Measurements from ENCODE around the gene FEZ2. TPM values are rescaled to one million over a fixed set of nuclear protein-coding genes. Genes with fewer than 3 reads are reported as not detected.

Gene FEZ2
- total and polyA plus RNA-seq, 2 donors (not counting 3 experiments of a cell fraction or from before 2014, with no cell fraction given), result 41.2 to 72.4 TPM

GRCh38 chr2:36565712-36566111 is 32.3 kb downstream of the FEZ2 start:
- peaks cover 36% of the 10 kb centered on the region for H3K79me2 ChIP-seq (ENCODE audit: control insufficient read depth, insufficient read depth, low read length)
- CTCF ChIA-PET, result no interaction called here
- intact Hi-C loops (cut with micrococcal nuclease), result loop anchor here (10.0 kb wide), 1 partner anchor 219 kb away; no protein-coding TSS in a partner anchor

More at GRCh38 chr2:36565712-36566111, 32.3 kb downstream of the FEZ2 start:
- H3K4me3 ChIP-seq (replicated peaks in 1 of 3; ENCODE audit: insufficient read depth in 1 of 3, low read depth in 1 of 3, low read length in 3 of 3), result no peak overlapping the region
- dilution Hi-C loops (cut with MboI; ENCODE audit: extremely low pct_ligation_motif_present, low sequenced_read_pairs), result no loop called here
- H4K20me1 ChIP-seq (replicated peaks; ENCODE audit: control insufficient read depth, extremely low read depth, insufficient read depth, low read length), result no peaks in the 10 kb centered on the region
- H3K9ac ChIP-seq (replicated peaks; ENCODE audit: extremely low read depth, insufficient read depth, low read length), result peak overlapping the region; percentile 3
- POLR2A ChIA-PET, result interaction anchor here (0.6 to 0.7 kb wide), 2 partner anchors 24 to 213 kb away, joined by 3 read pairs; no protein-coding TSS in a partner anchor
- H3K27me3 ChIP-seq (ENCODE audit: control insufficient read depth in 2 of 2, insufficient read depth in 2 of 2, low read length in 2 of 2), result no peaks in the 10 kb centered on the region
- no peaks in the 10 kb centered on the region for H3K9me1 ChIP-seq (replicated peaks; ENCODE audit: control insufficient read depth, extremely low read depth, insufficient read depth, low read length)
- BruUV-seq (replicated peaks), result no TSS peak
- DNase-seq (ENCODE audit: low read depth, low spot score) (no peak), FAIRE-seq (no peak)
- TF ChIP-seq CTCF (IDR thresholded peaks at IDR 0.05; ENCODE audit: extremely low read depth in 1 of 2, insufficient read depth in 1 of 2, low read depth in 1 of 2, low read length in 2 of 2) (no peak), FOS (IDR thresholded peaks at IDR 0.05; ENCODE audit: borderline replicate concordance, insufficient read depth, low read length) (peak; percentile 25), MYC (IDR thresholded peaks at IDR 0.05; ENCODE audit: low read depth, low read length) (peak; percentile 12)
- H3K4me2 ChIP-seq (ENCODE audit: insufficient read depth, low read length), result peak overlapping the region; percentile 0
- no peak overlapping the region for H2AFZ ChIP-seq (ENCODE audit: low read depth, low read length)
- no peaks in the 10 kb centered on the region for H3K36me3 ChIP-seq (ENCODE audit: control insufficient read depth in 2 of 2, extremely low read depth in 1 of 2, insufficient read depth in 2 of 2, low read length in 2 of 2)
- H3K4me1 ChIP-seq (ENCODE audit: control insufficient read depth, extremely low read depth, insufficient read depth, low read length), result peaks cover 94% of the 10 kb centered on the region
- H3K9me3 ChIP-seq (replicated peaks; ENCODE audit: control insufficient read depth, insufficient read depth, low read length), result no peaks in the 10 kb centered on the region
- peak overlapping the region; percentile 98 for H3K27ac ChIP-seq (ENCODE audit: insufficient read depth, low read depth, low read length)
